Stimulated activated CD4-positive, alpha-beta T cell treated with anti-CD3 and anti-CD28 coated beads, Interleukin-1b, Interleukin-23, amount 100 ng/mL, for 4 hours (primary cell): ENCODE data around the gene KIF19.
"Not testable (repeated sequence)": the region's sequence is repeated elsewhere in the genome, so short reads cannot be mapped to it uniquely, and the experiment has no call there.

Experiments used
- DNase-seq, 2 donors: peaks; one replicate each; pipeline ENCODE4 v3.0.0-alpha.2; 2020; ENCODE audit warnings: low read depth in 2 of 2

The KIF19 gene

GRCh38 chr17:74387365-74388218 lies 61.6 kb downstream of the KIF19 start:
- no peak for DNase-seq

GRCh38 chr17:74389084-74389753 lies 63.2 kb downstream of the KIF19 start:
- DNase-seq = no peak

GRCh38 chr17:74389937-74390679 lies 64.1 kb downstream of the KIF19 start:
- DNase-seq = no peak

- DNase-seq = no peak
Measured at GRCh38 chr17:74390680-74391653, 64.9 kb downstream of the KIF19 start.

- DNase-seq = no peak
Measured at GRCh38 chr17:74391771-74392170, 65.7 kb downstream of the KIF19 start.

GRCh38 chr17:74392848-74393247 lies 66.8 kb downstream of the KIF19 start:
- DNase-seq = no peak

- no peak for DNase-seq
Measured at GRCh38 chr17:74393346-74393942, 67.4 kb downstream of the KIF19 start.

- no peak for DNase-seq
Measured at GRCh38 chr17:74394275-74394950, 68.4 kb downstream of the KIF19 start.

GRCh38 chr17:74394977-74395376 lies 69.0 kb downstream of the KIF19 start:
- DNase-seq = no peak

GRCh38 chr17:74396567-74396966 lies 70.5 kb downstream of the KIF19 start:
- no peak for DNase-seq

- DNase-seq = no peak
Measured at GRCh38 chr17:74402048-74402447, 76.0 kb downstream of the KIF19 start.

- DNase-seq = no peak
Measured at GRCh38 chr17:74403512-74404137, 77.6 kb downstream of the KIF19 start.

GRCh38 chr17:74404218-74404617 lies 78.2 kb downstream of the KIF19 start:
- no peak for DNase-seq

- no peak for DNase-seq
Measured at GRCh38 chr17:74404789-74405188, 78.8 kb downstream of the KIF19 start.

GRCh38 chr17:74405311-74405710 lies 79.3 kb downstream of the KIF19 start:
- DNase-seq = not testable (repeated sequence)
